Type B pancreatic cell (in vitro differentiated cells): ENCODE measurements around the gene AMIGO1. TPM values are rescaled to one million over a fixed set of nuclear protein-coding genes. Genes with fewer than 3 reads are reported as not detected.

Source experiments
- DNase-seq: peaks from one replicate; pipeline ENCODE4 v3.0.0; 2021; ENCODE audit warnings: mixed read lengths; ENCODE audit not compliant: unreplicated experiment; ENCODE audit errors: extremely low spot score
- H3K27ac Mint-ChIP-seq: 2 replicates; pipeline ENCODE4 v1.8.0; 2021; ENCODE audit warnings: mild to moderate bottlenecking, mixed read lengths
- H3K27me3 Mint-ChIP-seq: 2 replicates; pipeline ENCODE4 v1.8.0; 2021; ENCODE audit warnings: mixed read lengths
- H3K36me3 Mint-ChIP-seq: 2 replicates; pipeline ENCODE4 v1.8.0; 2021; ENCODE audit warnings: mixed read lengths
- H3K4me1 Mint-ChIP-seq: one replicate; pipeline ENCODE4 v1.8.0; 2021; ENCODE audit warnings: mixed read lengths; ENCODE audit not compliant: unreplicated experiment
- H3K4me3 Mint-ChIP-seq: 2 replicates; pipeline ENCODE4 v1.8.0; 2021; ENCODE audit warnings: mild to moderate bottlenecking, mixed read lengths
- H3K9me3 Mint-ChIP-seq: 2 replicates; pipeline ENCODE4 v1.8.0; 2021; ENCODE audit warnings: mixed read lengths
- total RNA-seq: library from RNA; stranded (reverse); gene quantifications from 2 replicates; pipeline ENCODE4 v1.2.1, GENCODE V29; 2021; ENCODE audit warnings: low replicate concordance
- TF ChIP-seq, protein P1 (sequence below): fragments of 200-600 bp; sonication (generic); conservative IDR thresholded peaks from 2 replicates; pipeline ENCODE4 v1.5.0; 2021; ENCODE audit warnings: antibody characterized with exemption, mild to moderate bottlenecking

The AMIGO1 gene
- total RNA-seq, 1 donor from 2014 or later, result 6.1 TPM

GRCh38 chr1:109535481-109535880, 26.0 kb upstream of the AMIGO1 start:
- Mint-ChIP-seq H3K4me3 (no peak overlapping the region), H3K27me3 (peaks cover 23% of the 10 kb centered on the region), H3K36me3 (no peaks in the 10 kb centered on the region), H3K9me3 (no peaks in the 10 kb centered on the region), H3K4me1 (peaks cover 15% of the 10 kb centered on the region), H3K27ac (no peak overlapping the region)
- no peak for DNase-seq
- TF ChIP-seq, protein P1, sequence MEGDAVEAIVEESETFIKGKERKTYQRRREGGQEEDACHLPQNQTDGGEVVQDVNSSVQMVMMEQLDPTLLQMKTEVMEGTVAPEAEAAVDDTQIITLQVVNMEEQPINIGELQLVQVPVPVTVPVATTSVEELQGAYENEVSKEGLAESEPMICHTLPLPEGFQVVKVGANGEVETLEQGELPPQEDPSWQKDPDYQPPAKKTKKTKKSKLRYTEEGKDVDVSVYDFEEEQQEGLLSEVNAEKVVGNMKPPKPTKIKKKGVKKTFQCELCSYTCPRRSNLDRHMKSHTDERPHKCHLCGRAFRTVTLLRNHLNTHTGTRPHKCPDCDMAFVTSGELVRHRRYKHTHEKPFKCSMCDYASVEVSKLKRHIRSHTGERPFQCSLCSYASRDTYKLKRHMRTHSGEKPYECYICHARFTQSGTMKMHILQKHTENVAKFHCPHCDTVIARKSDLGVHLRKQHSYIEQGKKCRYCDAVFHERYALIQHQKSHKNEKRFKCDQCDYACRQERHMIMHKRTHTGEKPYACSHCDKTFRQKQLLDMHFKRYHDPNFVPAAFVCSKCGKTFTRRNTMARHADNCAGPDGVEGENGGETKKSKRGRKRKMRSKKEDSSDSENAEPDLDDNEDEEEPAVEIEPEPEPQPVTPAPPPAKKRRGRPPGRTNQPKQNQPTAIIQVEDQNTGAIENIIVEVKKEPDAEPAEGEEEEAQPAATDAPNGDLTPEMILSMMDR, result no peak

- no peak overlapping the region for H3K4me3 Mint-ChIP-seq
- no peaks in the 10 kb centered on the region for H3K9me3 Mint-ChIP-seq
- H3K27ac Mint-ChIP-seq, result no peak overlapping the region
- H3K27me3 Mint-ChIP-seq, result peaks cover 16% of the 10 kb centered on the region
- TF ChIP-seq, protein P1, result no peak
- peaks cover 26% of the 10 kb centered on the region for H3K4me1 Mint-ChIP-seq
- no peaks in the 10 kb centered on the region for H3K36me3 Mint-ChIP-seq
- DNase-seq, result no peak
These were observed 24.9 kb upstream of the AMIGO1 start for GRCh38 chr1:109534307-109534858.

DNA sequence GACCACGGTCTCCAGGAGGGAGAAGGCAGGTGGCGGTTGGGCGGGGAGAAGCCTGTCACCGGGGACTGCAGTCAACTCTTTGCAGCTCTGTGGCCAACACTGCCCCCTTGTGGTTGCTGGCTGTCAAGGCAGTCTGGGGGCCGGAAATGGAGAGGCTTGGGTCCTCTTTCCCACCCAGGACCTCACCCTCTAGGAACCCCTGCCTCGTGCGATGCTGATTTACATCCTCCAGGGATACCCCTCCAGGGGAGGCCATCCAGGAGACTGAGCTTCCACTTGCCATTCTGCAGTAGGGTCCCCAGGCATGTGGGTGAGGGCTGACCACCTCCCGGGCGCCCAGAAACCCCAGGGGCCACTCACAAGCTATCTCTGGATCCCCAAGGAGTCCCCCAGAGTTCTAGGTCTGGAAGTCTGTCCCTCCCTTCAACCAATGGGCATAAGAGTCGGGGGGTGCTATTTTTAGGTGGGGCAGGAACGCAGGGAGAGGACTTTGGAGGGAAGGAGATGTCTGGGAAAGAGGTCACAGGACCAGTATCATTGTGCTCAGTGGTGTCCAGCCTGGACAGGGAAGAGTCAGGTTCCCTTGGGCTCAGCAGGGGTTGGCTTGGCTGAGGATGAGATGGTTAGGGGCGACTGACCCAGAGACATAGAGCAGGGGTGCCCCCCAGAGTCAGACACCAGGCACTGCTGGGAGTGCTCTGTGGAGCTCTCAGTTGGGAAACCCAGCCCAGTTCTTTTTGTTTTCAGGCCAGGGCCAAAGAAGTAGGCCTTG, 23.0 kb upstream of the AMIGO1 start:
- H3K4me1 Mint-ChIP-seq, result peaks cover 28% of the 10 kb centered on the region
- peaks cover 9% of the 10 kb centered on the region for H3K27me3 Mint-ChIP-seq
- TF ChIP-seq, protein P1, result peak; percentile 86
- no peaks in the 10 kb centered on the region for H3K36me3 Mint-ChIP-seq
- H3K4me3 Mint-ChIP-seq, result peak overlapping the region; percentile 54
- no peaks in the 10 kb centered on the region for H3K9me3 Mint-ChIP-seq
- DNase-seq, result peak; percentile 88
- no peak overlapping the region for H3K27ac Mint-ChIP-seq

GRCh38 chr1:109531826-109532364, 22.4 kb upstream of the AMIGO1 start:
- Mint-ChIP-seq H3K27ac (no peak overlapping the region), H3K9me3 (no peaks in the 10 kb centered on the region), H3K4me1 (peaks cover 28% of the 10 kb centered on the region), H3K4me3 (no peak overlapping the region), H3K27me3 (peaks cover 12% of the 10 kb centered on the region), H3K36me3 (no peaks in the 10 kb centered on the region)
- DNase-seq, result no peak
- TF ChIP-seq, protein P1, result no peak

DNA sequence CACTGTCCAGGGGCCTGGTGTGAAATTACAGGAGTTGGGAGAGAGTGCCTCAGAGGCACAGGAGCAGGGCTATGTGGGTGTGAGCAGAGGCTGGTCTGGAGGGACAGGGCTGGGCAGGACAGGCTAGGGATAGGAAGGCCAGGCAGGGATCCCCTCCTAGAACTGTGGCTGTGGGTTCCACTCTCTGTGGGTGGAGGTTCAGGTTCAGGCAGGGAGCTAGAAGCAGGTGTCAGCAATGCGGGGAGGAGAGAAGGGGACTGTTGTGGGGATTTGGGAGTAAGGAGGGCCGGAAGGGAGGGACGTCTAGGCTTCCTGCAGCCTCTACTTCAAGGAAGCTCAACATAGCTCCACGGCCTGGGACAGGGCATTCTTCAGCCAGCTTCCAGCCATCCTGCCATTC, 21.9 kb upstream of the AMIGO1 start:
- H3K4me3 Mint-ChIP-seq, result no peak overlapping the region
- no peaks in the 10 kb centered on the region for H3K36me3 Mint-ChIP-seq
- no peak for DNase-seq
- H3K27me3 Mint-ChIP-seq, result peaks cover 15% of the 10 kb centered on the region
- no peaks in the 10 kb centered on the region for H3K9me3 Mint-ChIP-seq
- H3K4me1 Mint-ChIP-seq, result peaks cover 28% of the 10 kb centered on the region
- H3K27ac Mint-ChIP-seq, result no peak overlapping the region
- TF ChIP-seq, protein P1, result no peak
